Liver (tissue), 3 donors: ENCODE data around the gene MEG3.

ENCODE experiments used
- CTCF ChIP-seq: fragments of 150-350 bp; IDR thresholded peaks from 2 replicates; pipeline ENCODE4 v1.5.1; 2017; ENCODE audit warnings: improper control_type of control experiment, low read depth, low read length; ENCODE audit not compliant: missing input control
- JUND ChIP-seq, 2 donors: IDR thresholded peaks; 2 replicates each; pipeline ENCODE4 v1.6.1; 2016; ENCODE audit warnings: antibody characterized with exemption in 2 of 2
- RAD21 ChIP-seq, 2 donors: IDR thresholded peaks; 2 replicates each; pipeline ENCODE4 v1.6.1; 2016; ENCODE audit warnings: antibody characterized with exemption in 2 of 2, mild to moderate bottlenecking in 2 of 2
- REST ChIP-seq: IDR thresholded peaks from 2 replicates; pipeline ENCODE4 v1.6.1; 2016; ENCODE audit warnings: antibody characterized with exemption, mild to moderate bottlenecking
- donor health status: healthy.
- donor health status: healthy.

GRCh38 chr14:100789460-100790417, 36.2 kb upstream of the MEG3 start:
- TF ChIP-seq REST, result no peak
- no peak for TF ChIP-seq CTCF
- no peak for TF ChIP-seq RAD21 (IDR thresholded peaks at IDR 0.05)
- no peak for TF ChIP-seq JUND (IDR thresholded peaks at IDR 0.05)
